Body of pancreas (tissue), 4 donors: ENCODE data around the gene USP6NL.

Experiments used
- CTCF ChIP-seq, 7 experiments: fragments of 450-650 bp in 4 of 7; fragments of 200-600 bp in 3 of 7; sonication (generic) in 3 of 7; IDR thresholded peaks; one replicate each; pipeline ENCODE4 v1.5.1; 2016 to 2019; ENCODE audit warnings: antibody characterized with exemption in 7 of 7
- POLR2A ChIP-seq, 3 donors: fragments of 450-650 bp; IDR thresholded peaks; one replicate each; pipeline ENCODE4 v1.6.1; 2016; ENCODE audit warnings: antibody characterized with exemption in 3 of 3, mild to moderate bottlenecking in 2 of 3

DNA sequence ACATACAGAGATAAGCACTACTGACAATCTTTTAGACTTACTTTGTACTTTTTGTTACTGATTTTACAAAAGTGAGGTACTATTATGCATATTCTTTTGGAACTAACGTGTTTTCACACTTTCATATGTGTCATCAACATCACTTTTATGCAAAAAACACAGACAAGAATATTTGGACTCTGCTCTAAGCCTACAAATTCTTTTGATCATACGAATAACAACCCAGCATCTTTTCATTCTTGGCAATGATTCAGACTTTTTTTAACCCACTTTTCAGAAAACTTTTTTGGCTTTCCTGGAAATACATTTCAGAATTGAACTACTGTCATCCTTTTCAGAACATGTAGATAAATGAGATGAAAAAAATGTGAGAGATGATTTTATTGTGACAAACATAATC, 30.2 kb downstream of the USP6NL start:
- TF ChIP-seq CTCF (IDR thresholded peaks at IDR 0.05) (no peak), POLR2A (IDR thresholded peaks at IDR 0.05) (no peak)
